SIG-M5 treated with dmso at 0.1 percent for 504 hours (cell line): ENCODE results near the gene MINDY4.

Experiments
- DNase-seq: peaks from one replicate; lab custom pipeline; 2025; ENCODE audit not compliant: unreplicated experiment; lab: John Stamatoyannopoulos, UW

The MINDY4 gene

DNA sequence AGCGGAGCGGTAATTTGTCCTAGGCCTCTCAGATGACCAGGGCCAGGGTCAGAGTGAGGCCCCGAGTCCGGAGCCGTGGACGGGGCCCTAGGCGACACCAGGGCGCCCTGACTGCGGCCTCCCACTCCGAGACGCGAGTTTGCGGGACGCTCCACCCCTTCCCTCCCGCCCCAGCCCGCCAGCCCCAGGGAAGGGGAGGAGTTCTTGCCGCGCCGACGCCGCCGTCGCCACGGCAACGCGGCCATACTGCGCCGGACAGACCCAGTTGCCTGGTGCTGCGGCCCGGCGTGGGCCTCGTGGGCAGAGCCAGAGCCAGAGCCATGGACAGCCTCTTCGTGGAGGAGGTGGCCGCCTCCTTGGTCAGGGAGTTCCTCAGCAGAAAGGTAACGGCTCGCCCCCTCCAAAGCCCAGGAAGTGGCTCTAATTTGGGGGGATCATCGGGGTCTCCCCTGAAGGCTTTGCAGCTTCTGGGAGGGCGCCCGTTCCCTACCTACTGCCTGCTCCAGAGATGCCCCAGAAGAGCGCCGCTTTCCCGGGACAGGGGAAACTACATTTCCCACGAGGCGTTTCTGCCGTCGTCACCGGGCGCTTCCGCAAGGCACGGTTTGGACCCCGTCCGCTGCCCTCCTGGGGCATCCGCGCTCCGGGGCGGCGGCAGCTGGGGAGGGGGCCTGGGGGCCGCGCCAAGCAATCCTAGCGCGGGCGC, at the start of gene MINDY4:
MINDY4 (plus strand) TSS at position 244 of the 706 bp plus-strand sequence; CDS start at position 321, 77 bp downstream.
- peak; percentile 61 for DNase-seq

- no peak for DNase-seq
Observed at GRCh38 chr7:30722187-30722586, 49.0 kb upstream of the MINDY4 start.

DNA sequence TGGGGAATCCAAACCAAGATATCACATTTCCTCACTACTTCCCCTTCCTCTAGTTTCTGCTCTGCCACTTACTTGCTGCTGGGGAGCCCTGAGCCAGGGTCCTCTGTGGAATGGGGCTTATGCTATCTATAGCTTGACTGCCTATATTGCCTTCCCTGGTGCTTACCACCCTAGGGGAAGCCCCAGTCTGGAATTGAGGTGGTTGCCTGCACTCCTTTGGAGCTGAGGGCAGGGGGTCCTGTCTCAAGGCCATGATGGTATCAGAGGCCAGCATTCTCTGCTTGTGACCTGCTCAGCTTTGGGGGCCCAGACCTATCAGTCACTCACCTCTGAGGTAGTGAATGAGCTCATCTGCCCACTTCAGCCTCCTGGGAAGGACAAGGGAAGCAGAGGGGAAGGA, 48.5 kb upstream of the MINDY4 start:
- DNase-seq: no peak

DNA sequence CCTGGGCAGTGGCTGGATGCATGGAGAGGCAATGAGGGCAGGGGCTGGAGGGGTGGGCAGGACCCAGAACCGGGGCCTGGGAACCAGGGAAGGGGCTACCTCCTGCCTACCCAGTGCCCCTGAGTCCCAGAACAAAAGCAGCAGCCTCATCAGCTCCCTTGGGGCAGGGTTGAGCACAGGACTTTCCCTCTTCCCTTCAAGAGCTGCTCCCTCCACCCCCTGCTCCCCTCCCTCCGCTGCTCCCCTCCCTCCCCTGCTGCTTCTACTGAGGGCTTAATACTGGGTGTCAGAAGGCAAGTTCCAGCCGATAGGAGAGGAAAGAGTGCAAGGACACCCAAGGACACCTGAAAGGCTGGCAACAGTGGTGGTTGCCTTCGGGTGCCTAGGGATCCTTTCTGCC, 47.4 kb upstream of the MINDY4 start:
- no peak for DNase-seq

DNA sequence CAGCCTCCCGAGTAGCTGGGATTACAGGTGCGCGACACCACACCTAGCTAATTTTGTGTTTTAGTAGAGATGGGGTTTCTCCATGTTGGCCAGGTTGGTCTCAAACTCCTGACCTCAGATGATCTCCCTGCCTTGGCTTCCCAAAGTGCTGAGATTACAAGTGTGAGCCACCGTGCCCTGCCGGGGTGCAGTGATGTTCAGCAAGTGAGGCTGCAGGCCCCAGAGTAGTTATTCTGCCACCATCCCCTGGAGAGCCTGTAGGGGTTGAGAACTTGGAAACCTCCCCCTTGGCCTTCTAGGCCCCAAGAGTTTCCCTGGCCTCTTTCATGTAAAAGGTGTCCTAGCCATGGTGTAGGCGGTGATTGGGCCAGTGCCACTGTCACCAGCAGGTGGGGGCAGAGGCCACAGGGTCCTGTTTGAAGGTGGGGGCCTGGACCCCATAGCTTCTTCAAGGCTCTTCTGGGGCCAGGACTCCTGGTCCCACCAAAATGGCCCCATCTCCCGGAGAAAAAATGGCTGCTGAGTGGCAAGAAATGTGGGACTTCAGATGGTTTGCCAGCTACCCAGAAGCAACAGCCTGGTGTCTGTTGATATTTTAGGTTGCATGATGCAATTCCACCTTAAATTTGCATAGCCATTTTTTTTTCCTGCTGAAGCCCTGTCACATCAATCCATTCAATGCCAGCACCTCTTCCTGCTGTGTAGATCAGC, 44.8 kb upstream of the MINDY4 start:
- DNase-seq: no peak

- peak; percentile 61 for DNase-seq
Observed at GRCh38 chr7:30727061-30727945, 43.9 kb upstream of the MINDY4 start.

DNA sequence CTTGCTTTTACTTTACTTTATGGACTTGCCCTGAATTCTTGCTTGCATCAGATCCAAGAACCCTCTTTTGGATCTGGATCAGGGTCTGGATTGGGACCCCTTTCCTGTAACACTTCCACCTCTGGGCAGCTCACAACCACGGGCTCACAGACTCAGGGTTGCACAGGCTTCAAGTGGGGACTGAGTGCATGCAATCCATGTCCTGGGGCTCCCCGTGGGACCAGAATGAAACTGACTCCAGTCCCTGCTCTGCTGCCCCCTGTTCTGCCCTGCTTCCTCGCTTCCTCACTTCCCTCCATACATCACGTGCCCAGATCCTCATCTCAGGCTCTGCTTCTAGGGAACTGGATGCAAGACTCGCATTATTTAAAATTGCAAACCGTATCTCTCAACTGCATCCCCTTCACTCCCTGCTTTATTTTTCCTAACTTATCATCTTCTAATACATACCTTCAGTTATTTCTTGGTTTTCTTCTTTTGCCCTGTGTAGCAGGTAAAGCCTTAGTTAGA, 42.6 kb upstream of the MINDY4 start:
- no peak for DNase-seq

- DNase-seq: no peak
Observed at GRCh38 chr7:30729642-30730041, 41.6 kb upstream of the MINDY4 start.

- DNase-seq: no peak
Observed at GRCh38 chr7:30730097-30730496, 41.1 kb upstream of the MINDY4 start.

GRCh38 chr7:30730996-30731395, 40.2 kb upstream of the MINDY4 start:
- DNase-seq: no peak

DNA sequence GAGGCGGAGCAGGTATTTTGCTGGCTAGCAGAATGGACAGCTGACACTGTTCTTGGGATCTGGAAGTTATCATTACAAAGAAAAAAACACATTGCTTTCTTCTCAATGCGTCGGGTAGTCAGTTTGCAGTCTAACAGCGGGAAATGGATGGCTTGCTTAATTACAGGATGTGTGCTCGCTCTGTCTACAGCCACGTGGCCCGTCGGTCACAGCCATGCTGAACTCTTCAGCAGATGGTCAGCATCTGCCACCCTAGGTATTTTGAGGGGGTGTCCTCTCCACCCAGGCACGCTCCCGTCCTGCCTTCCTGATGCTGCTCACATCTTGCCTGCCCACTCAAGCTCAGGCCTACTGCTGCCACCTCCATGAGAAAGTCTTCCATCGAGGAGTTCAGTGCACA, 39.6 kb upstream of the MINDY4 start:
- DNase-seq: no peak

DNA sequence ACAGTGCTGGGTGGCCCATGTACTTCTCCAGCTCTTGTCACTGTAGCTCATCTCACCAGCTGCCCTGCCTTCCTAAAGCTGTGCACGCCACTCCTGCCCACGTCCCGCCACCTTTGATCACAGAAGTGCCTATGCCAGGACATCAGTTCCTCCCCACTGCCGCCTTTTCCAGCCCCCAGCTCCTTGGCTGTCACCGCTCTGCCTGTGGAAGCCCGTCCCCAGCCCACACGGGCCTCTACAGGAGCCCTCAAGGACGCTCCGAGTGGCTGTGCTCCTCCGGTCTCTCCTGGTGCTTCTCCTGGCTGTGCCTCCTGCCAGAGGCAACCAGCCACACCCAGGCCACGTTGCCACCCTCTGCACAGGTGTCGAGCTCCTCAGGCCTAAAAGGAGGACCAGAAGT, 38.6 kb upstream of the MINDY4 start:
- DNase-seq: no peak

- no peak for DNase-seq
Observed at GRCh38 chr7:30733216-30733615, 38.0 kb upstream of the MINDY4 start.

GRCh38 chr7:30733691-30734090, 37.5 kb upstream of the MINDY4 start:
- no peak for DNase-seq

- DNase-seq: no peak
Observed at GRCh38 chr7:30734497-30734896, 36.7 kb upstream of the MINDY4 start.

DNA sequence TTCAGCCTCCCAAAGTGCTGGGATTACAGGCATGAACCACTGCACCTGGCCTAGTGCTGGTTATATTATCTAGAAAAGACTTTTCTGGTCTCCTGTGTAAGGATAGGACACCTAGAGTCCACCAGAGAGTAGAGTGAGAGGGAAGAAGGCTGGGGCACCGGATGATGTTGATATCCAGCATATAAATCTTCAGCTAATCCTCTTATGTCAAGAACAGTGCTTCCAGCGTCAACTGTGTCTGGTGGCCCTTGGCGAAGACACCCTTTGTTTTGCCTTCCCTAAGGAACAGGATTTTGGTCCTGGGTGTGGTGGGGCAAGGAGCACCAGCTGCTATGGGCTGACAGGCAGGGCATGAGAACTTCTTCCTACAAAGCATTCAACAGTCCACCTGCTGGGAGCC, 35.6 kb upstream of the MINDY4 start:
- DNase-seq: no peak

GRCh38 chr7:30736291-30736690, 34.9 kb upstream of the MINDY4 start:
- no peak for DNase-seq

- DNase-seq: no peak
Observed at GRCh38 chr7:30738026-30738915, 32.9 kb upstream of the MINDY4 start.

DNA sequence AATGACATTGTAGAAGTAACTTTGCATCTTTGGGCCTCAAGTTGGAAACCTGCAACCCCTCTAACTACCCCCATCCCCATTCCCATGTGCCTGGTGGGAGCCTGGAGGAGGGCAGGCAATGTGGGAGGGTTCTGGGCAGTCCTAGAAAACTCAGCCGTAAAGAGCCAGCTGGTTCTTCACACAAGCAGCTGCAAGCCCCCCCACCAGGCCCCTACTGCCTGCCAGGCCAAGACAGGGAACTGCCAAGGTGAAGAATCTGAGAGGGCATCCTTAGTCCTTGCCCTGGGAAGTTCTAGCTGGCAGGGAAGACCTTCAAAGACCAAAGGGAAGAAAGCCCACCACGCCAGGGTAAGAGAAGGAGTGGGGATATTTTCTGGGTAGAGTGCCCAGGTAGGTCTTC, 31.5 kb upstream of the MINDY4 start:
- no peak for DNase-seq

GRCh38 chr7:30740417-30741181, 30.6 kb upstream of the MINDY4 start:
- peak; percentile 67 for DNase-seq
